GM19351 (cell line): ENCODE results near the gene UGT1A5.
"Not testable (repeated sequence)": the region's sequence is repeated elsewhere in the genome, so short reads cannot be mapped to it uniquely, and the experiment has no call there.

Source experiments
- ATAC-seq: cut with Tn5 transposase; IDR thresholded peaks from one replicate; pipeline ENCODE4 v1.9.1; 2021; ENCODE audit warnings: mild to moderate bottlenecking, moderate library complexity; ENCODE audit not compliant: unreplicated experiment

UGT1A5 gene

DNA sequence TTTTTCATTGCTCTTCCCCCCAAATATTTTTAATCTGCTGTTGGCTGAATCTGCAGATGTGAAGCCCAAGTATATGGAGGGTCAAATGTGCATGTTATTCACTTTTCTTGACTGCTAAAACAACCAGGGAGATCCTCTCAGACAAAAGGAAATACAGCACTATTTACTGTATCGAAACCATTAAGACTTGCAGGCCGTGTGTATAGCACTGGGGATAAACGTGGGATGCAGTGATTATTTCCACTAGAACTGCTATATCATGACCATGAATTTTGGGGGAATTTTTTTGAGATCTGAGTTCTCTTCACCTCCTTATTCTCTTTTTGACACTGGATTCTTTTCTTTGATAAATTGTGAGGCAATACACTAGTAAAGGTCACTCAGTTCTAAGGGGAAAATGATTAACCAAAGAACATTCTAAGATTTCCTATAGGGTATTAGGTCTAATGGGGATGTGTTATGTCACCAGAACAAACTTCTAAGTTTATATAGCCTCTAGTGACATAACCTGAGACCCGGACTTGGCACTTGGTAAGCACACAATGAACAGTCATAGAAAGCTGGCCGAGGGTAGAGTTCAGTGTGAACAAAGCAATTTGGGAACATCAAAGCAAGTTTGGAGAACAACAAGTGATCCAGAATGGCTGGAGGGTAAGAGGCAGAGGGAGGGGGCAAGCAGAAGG, 32.5 kb downstream of the UGT1A5 start:
- ATAC-seq: no peak

DNA sequence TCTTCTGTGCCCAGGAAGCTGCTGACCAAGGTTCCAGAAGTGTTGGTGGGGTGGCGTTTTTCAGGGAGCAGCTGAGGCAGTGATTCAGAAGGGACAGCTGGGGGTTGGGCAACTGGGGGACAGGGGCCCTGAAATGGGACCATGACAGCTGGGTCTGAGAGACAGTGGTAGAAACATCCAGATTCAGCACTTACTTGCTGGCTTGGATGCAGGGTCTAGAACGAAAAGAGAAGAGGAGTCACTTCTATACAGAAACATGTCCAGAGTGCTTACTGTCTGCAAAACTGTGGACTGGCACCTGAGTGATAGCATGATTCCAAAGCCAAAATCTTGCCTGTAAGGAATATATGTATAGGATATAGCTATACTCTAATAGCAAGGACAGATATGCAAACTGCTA, 33.1 kb downstream of the UGT1A5 start:
- not testable (repeated sequence) for ATAC-seq

DNA sequence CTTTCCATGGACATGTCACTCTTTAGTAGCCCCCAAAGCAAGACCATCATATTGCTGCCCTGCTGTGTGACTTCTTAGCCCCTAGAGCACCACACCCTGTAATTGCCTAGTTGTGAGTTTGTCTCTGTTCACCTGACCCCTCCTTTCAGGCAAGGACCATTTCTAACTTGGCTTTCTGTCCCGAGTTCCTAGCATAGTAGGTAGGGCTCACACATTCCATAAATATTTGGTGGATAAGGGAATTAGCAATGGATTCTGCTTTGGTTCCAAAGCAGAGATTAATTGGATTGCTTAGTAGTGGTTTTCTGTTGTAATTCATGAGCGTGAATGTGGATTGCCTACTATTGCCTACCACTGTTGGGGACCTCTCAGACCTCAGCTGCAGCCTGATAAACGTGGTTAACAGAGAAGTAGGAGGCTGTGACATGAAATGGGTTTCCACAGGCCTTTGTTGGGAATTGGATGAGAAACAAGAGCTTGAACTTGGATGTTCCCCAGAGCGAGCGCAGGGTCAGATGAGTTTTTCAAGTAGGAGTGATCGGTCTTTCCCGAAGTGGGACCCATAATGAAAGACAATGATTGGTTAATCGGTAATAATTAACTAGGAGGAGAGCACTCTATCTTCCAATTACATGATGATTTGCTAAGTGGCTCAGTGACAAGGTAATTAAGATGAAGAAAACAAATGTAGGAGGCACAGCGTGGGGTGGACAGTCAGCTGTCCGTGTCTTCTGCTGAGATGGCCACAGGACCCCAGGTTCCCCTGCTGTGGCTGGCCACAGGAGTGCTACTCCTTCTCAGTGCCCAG, 34.0 kb downstream of the UGT1A5 start:
- ATAC-seq: no peak

DNA sequence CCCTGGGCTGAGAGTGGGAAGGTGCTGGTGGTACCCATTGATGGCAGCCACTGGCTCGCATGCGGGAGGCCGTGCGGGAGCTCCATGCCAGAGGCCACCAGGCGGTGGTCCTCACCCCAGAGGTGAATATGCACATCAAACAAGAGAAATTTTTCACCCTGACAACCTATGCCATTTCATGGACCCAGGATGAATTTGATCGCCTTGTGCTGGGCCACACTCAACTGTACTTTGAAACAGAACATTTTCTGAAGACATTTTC, 34.5 kb downstream of the UGT1A5 start:
- ATAC-seq: no peak

DNA sequence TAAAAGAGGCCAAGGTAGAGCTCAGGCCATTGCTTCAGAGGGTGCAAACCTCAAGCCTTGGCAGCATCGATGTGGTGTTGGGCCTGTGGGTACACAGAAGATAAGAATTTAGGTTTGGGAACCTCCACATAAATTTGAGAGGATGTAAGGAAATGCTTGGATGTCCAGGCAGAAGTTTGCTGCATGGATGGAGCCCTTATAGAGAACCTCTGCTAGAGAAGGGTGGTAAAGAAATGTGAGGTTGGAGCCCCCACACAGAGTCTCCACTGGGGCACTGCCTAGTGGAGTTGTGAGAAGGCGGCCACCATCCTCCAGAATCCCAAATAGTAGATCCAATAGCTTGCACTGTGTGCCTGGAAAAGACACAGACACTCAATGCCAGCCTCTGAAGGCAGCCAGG, 38.0 kb downstream of the UGT1A5 start:
- ATAC-seq: not testable (repeated sequence)

DNA sequence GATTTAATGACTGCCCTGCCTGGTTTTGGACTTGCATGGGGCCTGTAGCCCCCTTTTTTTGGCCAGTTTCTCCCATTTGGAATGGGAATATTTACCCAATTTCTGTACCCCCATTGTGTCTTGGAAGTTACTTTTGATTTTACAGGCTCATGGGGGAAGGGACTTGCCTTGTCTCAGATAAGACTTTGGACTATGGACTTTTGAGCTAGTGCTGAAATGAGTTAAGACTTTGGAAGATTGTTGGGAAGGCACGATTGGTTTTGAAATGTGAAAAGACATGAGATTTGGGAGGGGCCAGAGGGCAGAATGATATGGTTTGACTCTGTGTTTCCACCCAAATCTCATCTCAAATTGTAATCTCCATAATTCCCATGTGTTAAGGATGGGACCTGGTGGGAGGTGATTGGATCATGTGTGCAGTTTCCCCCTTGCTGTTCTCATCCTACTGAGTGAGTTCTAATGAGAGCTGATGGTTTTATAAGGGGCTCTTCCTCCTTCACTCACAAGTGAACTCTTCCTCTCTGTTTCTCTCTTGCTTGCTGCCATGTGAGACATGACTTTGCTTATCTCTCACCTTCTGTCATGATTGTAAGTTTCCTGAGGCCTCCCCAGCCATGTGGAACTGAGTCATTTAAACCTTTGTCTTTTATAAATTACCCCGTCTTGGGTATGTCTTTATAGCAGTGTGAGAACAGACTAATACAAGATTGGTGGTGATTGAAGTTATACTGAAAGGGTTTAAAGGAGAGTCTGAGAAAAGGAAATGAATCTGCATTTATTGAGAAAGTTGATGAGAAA, 38.7 kb downstream of the UGT1A5 start:
- ATAC-seq: not testable (repeated sequence)

DNA sequence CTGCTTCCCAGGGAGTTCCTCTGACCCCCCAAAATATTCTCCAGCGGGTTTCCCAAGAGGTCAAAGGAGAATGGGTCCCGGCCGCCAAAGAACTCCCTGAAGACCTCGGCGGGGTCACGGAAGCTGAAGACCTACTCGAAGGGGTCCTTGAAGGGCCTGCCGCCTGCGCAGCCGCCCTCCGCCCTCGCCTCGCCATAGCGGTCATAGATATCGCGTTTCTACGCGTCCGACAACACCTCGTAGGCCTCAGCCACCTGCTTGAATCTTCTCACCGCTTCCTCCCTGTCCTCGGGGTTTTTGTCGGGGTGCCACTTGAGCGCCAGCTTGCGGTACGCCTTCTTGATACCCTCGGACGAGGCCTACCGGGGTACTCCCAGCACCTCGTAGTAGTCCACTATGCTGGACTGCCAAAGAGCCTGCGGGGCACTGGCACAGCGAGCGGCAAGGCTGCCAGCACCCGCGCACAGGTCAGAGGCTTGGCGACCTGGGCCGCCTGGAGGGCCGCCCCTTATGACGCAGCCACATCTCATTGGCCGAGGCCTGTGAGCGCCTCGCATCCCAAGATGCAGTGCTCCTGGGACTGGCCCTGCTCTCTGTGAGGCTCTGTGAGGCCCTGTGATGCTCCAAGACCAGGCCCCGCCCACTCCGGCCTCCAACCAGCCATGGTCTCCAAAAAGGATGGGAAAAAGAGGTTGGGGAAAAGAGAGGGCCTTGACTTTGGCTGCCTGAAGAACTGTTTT, 42.3 kb downstream of the UGT1A5 start:
- no peak for ATAC-seq

DNA sequence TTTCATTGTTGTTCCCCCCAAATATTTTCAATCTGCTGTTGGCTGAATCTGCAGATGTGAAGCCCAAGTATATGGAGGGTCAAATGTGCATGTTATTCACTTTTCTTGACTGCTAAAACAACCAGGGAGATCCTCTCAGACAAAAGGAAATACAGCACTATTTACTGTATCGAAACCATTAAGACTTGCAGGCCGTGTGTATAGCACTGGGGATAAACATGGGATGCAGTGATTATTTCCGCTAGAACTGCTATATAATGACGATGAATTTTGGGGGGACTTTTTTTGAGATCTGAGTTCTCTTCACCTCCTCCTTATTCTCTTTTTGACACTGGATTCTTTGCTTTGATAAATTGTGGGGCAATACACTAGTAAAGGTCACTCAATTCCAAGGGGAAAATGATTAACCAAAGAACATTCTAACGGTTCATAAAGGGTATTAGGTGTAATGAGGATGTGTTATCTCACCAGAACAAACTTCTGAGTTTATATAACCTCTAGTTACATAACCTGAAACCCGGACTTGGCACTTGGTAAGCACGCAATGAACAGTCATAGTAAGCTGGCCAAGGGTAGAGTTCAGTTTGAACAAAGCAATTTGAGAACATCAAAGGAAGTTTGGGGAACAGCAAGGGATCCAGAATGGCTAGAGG, 43.8 kb downstream of the UGT1A5 start:
- no peak for ATAC-seq

DNA sequence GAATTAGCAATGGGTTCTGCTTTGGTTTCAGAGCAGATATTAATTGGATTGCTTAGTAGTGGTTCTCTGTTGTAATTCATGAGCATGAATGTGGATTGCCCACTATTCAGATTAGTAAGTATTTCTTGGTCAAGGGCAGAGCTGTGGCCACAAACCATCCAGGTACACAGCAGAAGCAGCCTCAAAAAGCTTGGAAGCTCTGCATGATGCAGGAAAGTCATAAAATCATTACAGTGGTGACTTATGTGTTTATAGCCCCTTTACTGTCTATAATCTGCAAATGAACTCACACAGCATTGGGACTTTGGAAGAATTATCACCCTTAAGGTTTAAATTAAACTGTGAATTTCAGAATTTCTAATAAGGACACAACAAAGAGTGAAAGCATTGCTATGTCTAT, 45.4 kb downstream of the UGT1A5 start:
- ATAC-seq: no peak

DNA sequence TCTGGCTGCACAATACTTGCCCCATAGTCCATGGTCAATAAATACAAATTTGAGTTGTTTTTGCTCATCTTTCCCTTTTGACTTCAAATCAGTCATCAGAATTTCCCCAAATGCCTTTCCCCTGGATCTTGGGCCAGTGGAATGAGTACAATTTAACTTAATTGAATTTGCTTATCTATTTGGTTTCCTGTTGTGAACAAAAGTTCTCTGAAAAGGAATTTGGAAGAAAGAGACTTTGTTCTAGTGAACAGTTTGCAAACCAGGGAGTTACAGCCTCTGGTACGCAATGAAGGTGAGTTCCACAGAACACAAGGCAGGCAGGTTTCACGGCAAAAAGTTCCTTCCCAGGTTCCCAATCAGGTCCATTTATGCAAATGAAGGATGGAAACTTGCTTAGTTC, 46.1 kb downstream of the UGT1A5 start:
- no peak for ATAC-seq

DNA sequence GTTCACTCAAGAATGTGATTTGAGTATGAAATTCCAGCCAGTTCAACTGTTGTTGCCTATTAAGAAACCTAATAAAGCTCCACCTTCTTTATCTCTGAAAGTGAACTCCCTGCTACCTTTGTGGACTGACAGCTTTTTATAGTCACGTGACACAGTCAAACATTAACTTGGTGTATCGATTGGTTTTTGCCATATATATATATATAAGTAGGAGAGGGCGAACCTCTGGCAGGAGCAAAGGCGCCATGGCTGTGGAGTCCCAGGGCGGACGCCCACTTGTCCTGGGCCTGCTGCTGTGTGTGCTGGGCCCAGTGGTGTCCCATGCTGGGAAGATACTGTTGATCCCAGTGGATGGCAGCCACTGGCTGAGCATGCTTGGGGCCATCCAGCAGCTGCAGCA, 47.3 kb downstream of the UGT1A5 start, which contains the start of gene UGT1A1:
Gene UGT1A1, plus strand, starts transcription at position 228 of the 400 bp plus-strand sequence. Its CDS starts 18 bp downstream, at position 246.
- ATAC-seq: no peak

DNA sequence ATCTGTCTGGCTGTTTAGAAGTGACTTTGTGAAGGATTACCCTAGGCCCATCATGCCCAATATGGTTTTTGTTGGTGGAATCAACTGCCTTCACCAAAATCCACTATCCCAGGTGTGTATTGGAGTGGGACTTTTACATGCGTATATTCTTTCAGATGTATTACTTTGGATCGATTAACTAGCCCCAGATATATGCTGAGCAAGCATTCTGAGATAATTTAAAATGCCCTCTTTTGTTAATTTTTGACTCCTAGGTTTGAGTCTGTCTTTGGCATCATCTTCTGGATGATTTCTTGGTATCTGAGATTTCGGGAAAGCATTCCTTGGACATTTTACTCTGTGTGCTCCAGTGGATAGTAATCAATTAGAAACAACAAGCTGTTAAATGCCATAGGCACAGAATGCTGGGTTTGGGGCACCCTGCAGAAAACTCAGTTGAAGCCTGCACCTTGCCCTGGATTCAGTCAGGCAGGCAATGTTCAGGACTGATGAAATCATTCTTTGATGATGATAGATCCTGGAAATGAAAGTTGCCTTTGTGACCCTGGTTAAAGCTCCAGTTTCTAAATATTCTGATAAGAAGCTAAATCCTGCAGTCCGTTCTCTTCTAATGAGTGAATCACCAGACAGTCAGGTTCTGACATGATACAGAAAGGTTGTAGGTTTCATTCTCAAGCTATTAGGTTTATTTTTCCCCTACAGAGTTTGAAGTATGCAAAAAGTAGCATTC, 48.5 kb downstream of the UGT1A5 start:
- ATAC-seq: no peak

DNA sequence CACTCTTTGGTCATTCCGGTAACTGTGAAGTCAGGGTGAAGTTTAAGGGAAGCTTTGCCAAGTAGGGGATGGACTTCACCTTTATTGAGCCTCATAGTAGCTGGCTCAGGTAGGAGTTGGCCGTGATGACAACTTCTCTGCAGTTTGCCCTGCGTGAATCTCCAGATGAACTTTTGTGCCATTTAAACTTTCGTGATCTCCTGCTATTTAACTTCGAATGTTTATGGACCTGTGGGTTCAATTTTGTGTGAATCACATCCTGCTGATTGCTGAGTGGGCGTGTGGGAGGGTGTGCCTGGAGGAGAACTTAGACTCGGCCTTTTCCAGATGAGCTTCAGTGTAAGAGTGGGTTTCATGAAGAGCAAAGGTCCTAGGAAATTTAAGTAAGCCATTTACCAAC, 51.6 kb downstream of the UGT1A5 start:
- ATAC-seq: no peak

DNA sequence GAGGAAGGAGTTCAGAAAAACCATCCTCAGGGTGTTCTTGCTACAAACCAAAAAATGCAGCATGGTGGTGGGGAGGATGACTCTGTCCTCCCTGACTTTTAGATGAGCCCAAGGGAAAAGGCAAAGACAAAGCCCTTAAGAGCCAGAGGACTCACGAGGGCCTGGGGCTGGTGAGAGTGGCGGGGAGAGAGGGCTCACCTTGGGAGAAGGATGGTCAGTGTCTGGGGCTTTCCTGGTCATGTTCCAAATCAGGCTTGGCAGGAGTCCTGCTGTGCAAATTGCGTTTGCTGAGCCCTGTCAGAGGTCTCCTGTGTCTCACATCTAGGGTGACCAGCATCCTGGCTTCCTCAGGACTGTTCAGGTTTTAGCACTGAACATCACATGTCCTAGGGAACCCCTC, 52.1 kb downstream of the UGT1A5 start:
- no peak for ATAC-seq

DNA sequence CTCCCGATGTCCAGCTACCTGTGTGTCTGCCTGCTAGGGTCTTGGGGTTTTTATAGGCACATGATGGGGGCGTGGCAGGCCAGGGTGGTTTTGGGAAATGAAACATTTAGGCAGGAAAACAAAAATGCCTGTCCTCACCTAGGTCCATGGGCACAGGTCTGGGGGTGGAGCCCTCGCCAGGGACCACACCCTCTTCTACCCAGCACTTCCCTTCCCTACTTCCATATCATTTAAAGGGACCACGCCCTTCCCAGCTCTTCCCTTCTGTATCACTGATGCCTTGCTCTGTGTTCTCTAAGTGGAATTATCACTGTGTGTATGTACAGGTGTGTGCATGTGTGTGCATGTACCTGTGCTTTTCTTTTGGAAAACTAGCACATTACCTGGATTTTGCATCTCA, 53.7 kb downstream of the UGT1A5 start:
- ATAC-seq: no peak

DNA sequence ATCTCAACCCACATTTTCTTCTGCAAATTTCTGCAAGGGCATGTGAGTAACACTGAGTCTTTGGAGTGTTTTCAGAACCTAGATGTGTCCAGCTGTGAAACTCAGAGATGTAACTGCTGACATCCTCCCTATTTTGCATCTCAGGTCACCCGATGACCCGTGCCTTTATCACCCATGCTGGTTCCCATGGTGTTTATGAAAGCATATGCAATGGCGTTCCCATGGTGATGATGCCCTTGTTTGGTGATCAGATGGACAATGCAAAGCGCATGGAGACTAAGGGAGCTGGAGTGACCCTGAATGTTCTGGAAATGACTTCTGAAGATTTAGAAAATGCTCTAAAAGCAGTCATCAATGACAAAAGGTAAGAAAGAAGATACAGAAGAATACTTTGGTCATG, 55.4 kb downstream of the UGT1A5 start:
- no peak for ATAC-seq

DNA sequence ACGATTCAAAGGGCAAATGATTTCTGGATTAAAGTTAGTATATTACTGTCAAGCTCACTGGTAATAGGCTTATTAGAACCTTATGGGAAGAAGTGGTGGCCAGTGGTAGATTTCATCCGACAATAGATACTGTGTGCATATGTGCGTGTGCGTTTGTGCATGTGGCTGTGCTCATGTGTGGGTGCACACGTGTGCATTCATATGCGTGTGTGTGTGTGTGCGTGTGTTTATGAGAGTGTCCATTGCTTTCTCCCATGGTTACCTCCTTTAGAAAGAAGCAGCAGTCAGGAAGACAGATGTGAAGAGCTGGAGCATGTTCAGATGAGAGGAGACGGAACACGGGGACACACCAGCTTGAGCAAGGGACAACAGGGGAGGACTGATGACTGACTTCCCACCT, 56.6 kb downstream of the UGT1A5 start:
- no peak for ATAC-seq

DNA sequence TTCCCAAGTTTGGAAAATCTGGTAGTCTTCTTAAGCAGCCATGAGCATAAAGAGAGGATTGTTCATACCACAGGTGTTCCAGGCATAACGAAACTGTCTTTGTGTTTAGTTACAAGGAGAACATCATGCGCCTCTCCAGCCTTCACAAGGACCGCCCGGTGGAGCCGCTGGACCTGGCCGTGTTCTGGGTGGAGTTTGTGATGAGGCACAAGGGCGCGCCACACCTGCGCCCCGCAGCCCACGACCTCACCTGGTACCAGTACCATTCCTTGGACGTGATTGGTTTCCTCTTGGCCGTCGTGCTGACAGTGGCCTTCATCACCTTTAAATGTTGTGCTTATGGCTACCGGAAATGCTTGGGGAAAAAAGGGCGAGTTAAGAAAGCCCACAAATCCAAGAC, 59.4 kb downstream of the UGT1A5 start:
- ATAC-seq: no peak

DNA sequence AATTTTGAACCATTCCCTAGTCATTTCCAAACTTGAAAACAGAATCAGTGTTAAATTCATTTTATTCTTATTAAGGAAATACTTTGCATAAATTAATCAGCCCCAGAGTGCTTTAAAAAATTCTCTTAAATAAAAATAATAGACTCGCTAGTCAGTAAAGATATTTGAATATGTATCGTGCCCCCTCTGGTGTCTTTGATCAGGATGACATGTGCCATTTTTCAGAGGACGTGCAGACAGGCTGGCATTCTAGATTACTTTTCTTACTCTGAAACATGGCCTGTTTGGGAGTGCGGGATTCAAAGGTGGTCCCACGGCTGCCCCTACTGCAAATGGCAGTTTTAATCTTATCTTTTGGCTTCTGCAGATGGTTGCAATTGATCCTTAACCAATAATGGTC, 59.9 kb downstream of the UGT1A5 start:
- no peak for ATAC-seq

DNA sequence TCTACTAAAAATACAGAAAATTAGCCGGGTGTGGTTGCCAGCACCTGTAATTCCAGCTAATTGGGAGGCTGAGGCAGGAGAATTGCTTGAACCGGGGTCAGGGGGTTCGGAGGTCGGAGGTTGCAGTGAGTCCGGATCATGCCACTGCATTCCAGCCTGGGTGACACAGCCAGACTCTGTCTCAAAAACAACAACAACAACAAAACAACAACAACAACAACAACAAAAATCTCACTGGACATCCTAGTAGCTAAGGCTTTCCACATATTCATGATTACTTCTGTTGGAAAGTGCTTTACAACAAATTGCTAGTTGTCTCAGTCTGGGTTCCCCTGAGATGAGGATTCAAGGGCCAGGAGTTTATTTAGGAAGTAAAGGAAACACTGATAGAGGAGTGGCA, 61.1 kb downstream of the UGT1A5 start:
- ATAC-seq: no peak
